ENCODE data around the gene IMMP2L. TPM values are rescaled to one million over a fixed set of nuclear protein-coding genes. Genes with fewer than 3 reads are reported as not detected.

Gene IMMP2L
- total RNA-seq, 1 experiment from 2014 or later = 226 TPM

GRCh38 chr7:111228437-111228836 lies 333.9 kb downstream of the IMMP2L start:
- in situ Hi-C loops (cut with HindIII; ENCODE audit: low pct_unique_long_range_greater_than_20kb, low sequenced_read_pairs) = no loop called here
- DNase-seq (ENCODE audit: low read depth) = no peak

DNA sequence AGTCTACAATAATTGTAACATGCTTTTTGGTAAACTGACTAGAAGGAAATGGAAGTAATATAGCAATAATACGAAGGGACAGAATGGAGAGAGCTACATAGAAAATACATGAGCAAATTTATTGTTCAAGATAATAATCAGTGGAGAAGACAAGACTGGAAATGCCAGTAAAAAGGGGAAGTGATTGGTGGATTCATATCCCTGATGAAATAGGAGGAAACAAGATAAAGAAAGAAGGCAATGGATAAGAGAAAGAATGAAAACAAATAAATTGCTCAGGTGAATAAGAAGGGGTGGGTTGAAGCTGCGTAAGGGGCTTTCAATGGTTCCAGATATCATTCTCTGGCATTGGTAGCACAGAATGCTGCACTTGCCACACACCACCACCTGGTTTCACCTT lies 335.5 kb downstream of the IMMP2L start:
- DNase-seq (ENCODE audit: low read depth) = no peak
- in situ Hi-C loops (cut with HindIII; ENCODE audit: low pct_unique_long_range_greater_than_20kb, low sequenced_read_pairs) = no loop called here

GRCh38 chr7:111224354-111225231 lies 337.7 kb downstream of the IMMP2L start:
- in situ Hi-C loops (cut with HindIII; ENCODE audit: low pct_unique_long_range_greater_than_20kb, low sequenced_read_pairs) = no loop called here
- DNase-seq (ENCODE audit: low read depth) = no peak

DNA sequence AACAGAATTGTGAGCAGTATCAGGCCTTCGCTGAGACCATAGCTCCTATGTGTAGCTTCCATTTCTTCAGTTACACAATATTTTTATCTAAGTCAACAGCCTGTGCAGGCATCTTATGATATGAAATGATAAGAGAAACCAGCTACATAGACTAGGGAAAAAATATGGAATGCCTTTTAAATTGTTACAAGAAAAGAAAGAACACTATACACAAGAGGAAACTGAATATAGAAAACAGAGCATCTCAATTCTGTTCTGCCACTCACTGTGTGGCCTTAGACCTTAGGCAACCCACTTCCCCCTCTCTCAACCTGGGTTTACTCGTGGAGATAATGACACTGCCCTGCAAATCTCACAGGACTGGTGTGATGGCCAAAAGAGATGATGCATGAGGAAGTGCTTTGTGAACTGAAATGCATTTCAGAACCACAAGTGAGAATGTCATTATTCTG lies 338.5 kb downstream of the IMMP2L start:
- DNase-seq (ENCODE audit: low read depth) = no peak
- in situ Hi-C loops (cut with HindIII; ENCODE audit: low pct_unique_long_range_greater_than_20kb, low sequenced_read_pairs) = no loop called here

DNA sequence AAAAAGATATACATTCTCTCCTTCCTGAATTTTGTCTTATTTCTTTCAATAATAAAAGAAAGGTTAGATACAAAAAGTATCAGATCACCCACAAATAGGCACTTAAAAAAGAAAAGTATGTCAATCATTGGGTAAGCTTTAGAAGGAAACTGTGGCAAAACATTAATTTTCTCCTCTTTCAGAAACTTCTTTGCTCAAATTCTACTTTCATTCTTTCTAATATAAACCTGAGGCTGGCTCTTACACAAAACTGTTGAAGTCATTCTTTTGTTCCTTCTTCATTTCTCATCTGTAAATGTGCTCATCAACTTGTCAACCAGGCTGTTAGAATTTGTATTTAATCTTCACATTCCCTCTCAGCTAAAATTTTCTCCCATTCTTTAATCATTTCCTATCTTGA lies 346.7 kb downstream of the IMMP2L start:
- DNase-seq (ENCODE audit: low read depth) = no peak
- in situ Hi-C loops (cut with HindIII; ENCODE audit: low pct_unique_long_range_greater_than_20kb, low sequenced_read_pairs) = no loop called here

DNA sequence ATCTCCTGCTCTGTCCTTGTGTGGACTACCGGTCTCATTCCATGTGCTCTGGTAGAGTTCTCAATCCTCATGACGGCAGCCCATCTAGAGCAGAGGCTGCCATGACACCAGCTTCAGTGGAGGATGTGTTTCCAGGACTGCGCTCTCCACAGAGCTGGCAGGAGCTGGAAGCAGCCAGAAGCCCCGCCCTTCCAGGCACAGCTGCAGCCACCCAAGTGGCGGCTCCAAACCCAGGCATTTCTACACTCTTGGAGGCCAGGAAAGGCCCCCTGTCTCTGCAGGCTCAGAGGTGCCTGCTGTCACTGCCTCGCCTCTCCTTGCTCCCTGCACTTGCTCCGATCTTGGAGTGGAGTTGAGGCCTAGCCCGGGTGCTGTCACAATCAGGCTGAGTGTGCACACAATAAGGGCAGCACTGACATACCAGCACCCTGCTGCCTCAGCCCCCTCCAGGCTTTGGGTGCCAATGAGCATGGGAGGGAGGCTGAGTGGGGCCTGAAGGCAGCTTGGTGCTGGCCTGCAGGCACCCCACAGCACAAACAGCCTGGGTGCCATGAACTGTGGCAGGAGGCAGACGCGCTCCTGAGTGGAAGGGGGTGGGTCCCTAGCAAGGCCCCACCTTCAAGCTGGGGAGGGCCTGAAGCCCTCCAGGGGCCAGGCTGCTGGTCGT lies 349.3 kb downstream of the IMMP2L start:
- DNase-seq (ENCODE audit: low read depth) = no peak
- in situ Hi-C loops (cut with HindIII; ENCODE audit: low pct_unique_long_range_greater_than_20kb, low sequenced_read_pairs) = no loop called here

GRCh38 chr7:111210996-111211395 lies 351.3 kb downstream of the IMMP2L start:
- no peak for DNase-seq (ENCODE audit: low read depth)
- in situ Hi-C loops (cut with HindIII; ENCODE audit: low pct_unique_long_range_greater_than_20kb, low sequenced_read_pairs) = no loop called here

GRCh38 chr7:111210043-111210442 lies 352.2 kb downstream of the IMMP2L start:
- DNase-seq (ENCODE audit: low read depth) = no peak
- in situ Hi-C loops (cut with HindIII; ENCODE audit: low pct_unique_long_range_greater_than_20kb, low sequenced_read_pairs) = no loop called here

DNA sequence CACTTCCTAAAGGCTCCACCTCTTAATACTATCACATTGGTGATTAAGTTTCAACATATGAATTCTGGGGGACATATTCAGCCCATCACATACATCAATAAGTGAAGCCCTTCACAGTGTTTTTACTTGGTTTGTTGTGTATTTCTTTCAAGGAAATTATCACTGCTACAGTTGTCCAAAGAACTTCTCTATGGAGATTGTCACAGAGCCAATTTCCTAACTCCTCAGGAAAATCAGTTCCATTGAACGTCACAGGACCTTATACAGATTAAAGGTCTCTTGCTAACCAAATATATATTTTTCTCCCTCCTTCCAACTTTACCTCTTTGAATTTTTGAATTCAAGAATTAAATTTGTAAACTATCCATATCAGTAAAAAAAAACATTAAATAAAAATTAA lies 357.0 kb downstream of the IMMP2L start:
- no peak for DNase-seq (ENCODE audit: low read depth)
- in situ Hi-C loops (cut with HindIII; ENCODE audit: low pct_unique_long_range_greater_than_20kb, low sequenced_read_pairs) = no loop called here

DNA sequence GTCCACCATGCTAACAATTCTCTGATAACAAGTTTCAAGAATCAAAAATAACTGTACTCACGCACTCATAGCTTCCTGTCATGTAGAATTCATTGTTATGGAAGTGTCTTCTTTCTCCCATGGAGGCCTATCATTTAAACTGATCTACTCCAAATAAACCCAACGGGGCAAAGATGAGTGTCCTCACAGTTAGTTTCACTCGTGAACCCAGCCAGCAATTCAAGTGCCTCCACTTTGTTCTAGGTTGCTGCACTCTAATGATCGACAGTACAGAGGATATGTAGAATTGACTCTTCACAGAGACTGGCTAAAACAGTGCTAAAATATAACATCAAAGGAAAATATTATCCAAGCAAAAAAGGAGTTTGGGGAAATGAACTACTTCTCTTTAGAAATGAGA lies 360.0 kb downstream of the IMMP2L start:
- DNase-seq (ENCODE audit: low read depth) = no peak
- in situ Hi-C loops (cut with HindIII; ENCODE audit: low pct_unique_long_range_greater_than_20kb, low sequenced_read_pairs) = no loop called here

- DNase-seq (ENCODE audit: low read depth) = no peak
- in situ Hi-C loops (cut with HindIII; ENCODE audit: low pct_unique_long_range_greater_than_20kb, low sequenced_read_pairs) = no loop called here
Measured at GRCh38 chr7:111199643-111200042, 362.6 kb downstream of the IMMP2L start.

- DNase-seq (ENCODE audit: low read depth) = peak; percentile 69
- in situ Hi-C loops (cut with HindIII; ENCODE audit: low pct_unique_long_range_greater_than_20kb, low sequenced_read_pairs) = no loop called here
Measured at GRCh38 chr7:111198255-111198654, 364.0 kb downstream of the IMMP2L start.

- no peak for DNase-seq (ENCODE audit: low read depth)
- in situ Hi-C loops (cut with HindIII; ENCODE audit: low pct_unique_long_range_greater_than_20kb, low sequenced_read_pairs) = no loop called here
Measured at GRCh38 chr7:111196655-111197054, 365.6 kb downstream of the IMMP2L start.

DNA sequence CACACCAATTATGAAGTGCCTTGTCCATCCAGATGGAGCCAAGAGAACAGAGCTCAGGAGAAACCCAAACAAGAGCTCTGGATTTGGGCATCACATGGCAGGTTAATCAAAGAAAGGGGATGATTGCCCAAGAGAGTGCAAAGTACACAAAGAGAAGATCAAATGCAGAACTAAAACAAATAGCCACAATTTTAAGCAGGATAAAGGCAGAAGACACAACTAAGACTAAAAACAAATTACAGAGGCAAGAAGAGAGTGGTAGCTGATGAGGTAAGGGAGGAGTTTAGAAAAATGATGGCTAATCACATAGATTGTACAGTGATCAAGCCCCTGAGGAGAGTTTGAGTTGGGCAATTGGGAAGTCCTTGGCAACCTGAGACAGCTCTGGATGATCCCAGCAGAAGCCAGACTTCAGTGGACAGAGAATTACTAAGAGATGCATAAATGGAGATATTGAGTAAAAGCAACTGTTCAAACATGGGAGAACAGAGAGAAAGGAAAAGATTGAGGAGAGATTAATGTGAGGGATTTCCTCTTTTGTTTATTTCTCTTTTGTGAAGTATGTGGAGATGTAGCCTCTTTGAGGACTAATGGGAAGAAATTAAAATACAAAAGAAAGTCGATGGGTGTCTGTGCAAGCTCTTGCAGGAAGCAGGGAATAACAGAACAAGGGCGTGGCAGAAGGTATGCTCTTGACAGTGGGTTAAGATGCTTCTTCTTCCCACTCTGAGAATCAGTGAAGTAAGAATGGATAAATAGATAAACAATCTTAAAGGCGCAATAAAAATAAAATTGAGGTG lies 369.5 kb downstream of the IMMP2L start:
- in situ Hi-C loops (cut with HindIII; ENCODE audit: low pct_unique_long_range_greater_than_20kb, low sequenced_read_pairs) = no loop called here
- DNase-seq (ENCODE audit: low read depth) = no peak

GRCh38 chr7:111190804-111191203 lies 371.5 kb downstream of the IMMP2L start:
- no peak for DNase-seq (ENCODE audit: low read depth)
- in situ Hi-C loops (cut with HindIII; ENCODE audit: low pct_unique_long_range_greater_than_20kb, low sequenced_read_pairs) = no loop called here

- DNase-seq (ENCODE audit: low read depth) = no peak
- in situ Hi-C loops (cut with HindIII; ENCODE audit: low pct_unique_long_range_greater_than_20kb, low sequenced_read_pairs) = no loop called here
Measured at GRCh38 chr7:111184987-111185386, 377.3 kb downstream of the IMMP2L start.

- in situ Hi-C loops (cut with HindIII; ENCODE audit: low pct_unique_long_range_greater_than_20kb, low sequenced_read_pairs) = no loop called here
Measured at GRCh38 chr7:111183321-111183720, 379.0 kb downstream of the IMMP2L start.

GRCh38 chr7:111180338-111180737 lies 382.0 kb downstream of the IMMP2L start:
- no peak for DNase-seq (ENCODE audit: low read depth)
- in situ Hi-C loops (cut with HindIII; ENCODE audit: low pct_unique_long_range_greater_than_20kb, low sequenced_read_pairs) = no loop called here

More at GRCh38 chr7:111183321-111183720, 379.0 kb downstream of the IMMP2L start:
- no peak for DNase-seq (ENCODE audit: low read depth)

DNA sequence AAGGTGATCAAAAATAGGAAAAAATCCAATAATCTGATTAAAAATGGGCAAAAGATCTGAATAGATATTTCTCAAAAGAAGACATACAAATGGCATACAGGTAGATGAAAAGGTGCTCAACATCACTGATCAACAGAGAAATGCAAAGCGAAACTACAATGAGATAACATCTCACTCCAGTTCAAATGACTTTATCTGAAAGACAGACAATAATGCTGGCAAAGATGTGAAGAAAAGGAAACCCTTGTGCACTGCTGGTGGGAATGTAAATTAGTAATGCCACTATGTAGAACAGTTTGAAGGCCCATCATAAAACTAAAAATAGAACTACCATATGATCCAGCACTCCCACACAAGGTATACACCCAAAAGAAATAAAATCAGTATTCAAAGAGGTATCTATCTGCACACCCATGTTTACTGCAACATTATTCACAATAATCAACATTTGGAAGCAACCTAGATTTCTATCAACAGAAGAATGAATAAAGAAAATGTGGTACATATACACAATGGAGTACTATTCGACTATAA lies 386.3 kb downstream of the IMMP2L start:
- in situ Hi-C loops (cut with HindIII; ENCODE audit: low pct_unique_long_range_greater_than_20kb, low sequenced_read_pairs) = no loop called here

More for the DNA sequence above, 386.3 kb downstream of the IMMP2L start:
- DNase-seq (ENCODE audit: low read depth) = no peak
